GM20000 (cell line): Measurements from ENCODE around the gene MAST2.

Experiments
- DNase-seq: peaks from one replicate; pipeline ENCODE4 v3.0.0; 2012; ENCODE audit warnings: low spot score
- TF ChIP-seq, protein P1 (sequence below): IDR thresholded peaks from 2 replicates; pipeline ENCODE4 v1.5.1; 2012; ENCODE audit warnings: mild to moderate bottlenecking, control low read depth; ENCODE audit errors: extremely low read depth, missing control alignments

The MAST2 gene

GRCh38 chr1:45803299-45803780, at the start of gene MAST2:
TSS of gene MAST2 (plus strand) at chr1:45803612. CDS start at chr1:45803896, 284 bp downstream.
- TF ChIP-seq, protein P1, sequence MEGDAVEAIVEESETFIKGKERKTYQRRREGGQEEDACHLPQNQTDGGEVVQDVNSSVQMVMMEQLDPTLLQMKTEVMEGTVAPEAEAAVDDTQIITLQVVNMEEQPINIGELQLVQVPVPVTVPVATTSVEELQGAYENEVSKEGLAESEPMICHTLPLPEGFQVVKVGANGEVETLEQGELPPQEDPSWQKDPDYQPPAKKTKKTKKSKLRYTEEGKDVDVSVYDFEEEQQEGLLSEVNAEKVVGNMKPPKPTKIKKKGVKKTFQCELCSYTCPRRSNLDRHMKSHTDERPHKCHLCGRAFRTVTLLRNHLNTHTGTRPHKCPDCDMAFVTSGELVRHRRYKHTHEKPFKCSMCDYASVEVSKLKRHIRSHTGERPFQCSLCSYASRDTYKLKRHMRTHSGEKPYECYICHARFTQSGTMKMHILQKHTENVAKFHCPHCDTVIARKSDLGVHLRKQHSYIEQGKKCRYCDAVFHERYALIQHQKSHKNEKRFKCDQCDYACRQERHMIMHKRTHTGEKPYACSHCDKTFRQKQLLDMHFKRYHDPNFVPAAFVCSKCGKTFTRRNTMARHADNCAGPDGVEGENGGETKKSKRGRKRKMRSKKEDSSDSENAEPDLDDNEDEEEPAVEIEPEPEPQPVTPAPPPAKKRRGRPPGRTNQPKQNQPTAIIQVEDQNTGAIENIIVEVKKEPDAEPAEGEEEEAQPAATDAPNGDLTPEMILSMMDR: no peak
- DNase-seq: peak; percentile 98

- TF ChIP-seq, protein P1: no peak
- no peak for DNase-seq
Measured at GRCh38 chr1:45755697-45756096, 47.7 kb upstream of the MAST2 start.

DNA sequence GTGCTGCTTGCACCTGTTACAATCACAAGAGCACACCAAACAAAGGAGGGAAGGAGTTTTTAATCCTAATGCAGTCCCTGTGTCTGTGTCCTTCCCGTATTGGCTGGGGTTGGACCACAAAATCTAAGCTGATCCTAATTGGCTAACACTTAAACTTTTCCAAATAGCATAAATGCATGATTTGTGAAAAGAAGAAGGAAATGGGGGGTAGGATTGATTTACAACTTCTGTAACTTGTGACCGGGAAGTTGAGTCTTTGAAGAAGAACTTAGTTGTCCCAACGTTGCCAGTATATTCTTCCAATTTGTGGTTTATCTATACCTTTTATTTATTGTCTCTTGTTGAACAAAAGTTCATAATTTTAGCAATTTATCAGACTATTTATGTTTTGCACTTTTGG, 41.1 kb upstream of the MAST2 start:
- TF ChIP-seq, protein P1: no peak
- DNase-seq: no peak

- no peak for DNase-seq
- TF ChIP-seq, protein P1: no peak
Measured at GRCh38 chr1:45765999-45766792, 37.2 kb upstream of the MAST2 start.

- DNase-seq: no peak
Measured at GRCh38 chr1:45767035-45767434, 36.4 kb upstream of the MAST2 start.

DNA sequence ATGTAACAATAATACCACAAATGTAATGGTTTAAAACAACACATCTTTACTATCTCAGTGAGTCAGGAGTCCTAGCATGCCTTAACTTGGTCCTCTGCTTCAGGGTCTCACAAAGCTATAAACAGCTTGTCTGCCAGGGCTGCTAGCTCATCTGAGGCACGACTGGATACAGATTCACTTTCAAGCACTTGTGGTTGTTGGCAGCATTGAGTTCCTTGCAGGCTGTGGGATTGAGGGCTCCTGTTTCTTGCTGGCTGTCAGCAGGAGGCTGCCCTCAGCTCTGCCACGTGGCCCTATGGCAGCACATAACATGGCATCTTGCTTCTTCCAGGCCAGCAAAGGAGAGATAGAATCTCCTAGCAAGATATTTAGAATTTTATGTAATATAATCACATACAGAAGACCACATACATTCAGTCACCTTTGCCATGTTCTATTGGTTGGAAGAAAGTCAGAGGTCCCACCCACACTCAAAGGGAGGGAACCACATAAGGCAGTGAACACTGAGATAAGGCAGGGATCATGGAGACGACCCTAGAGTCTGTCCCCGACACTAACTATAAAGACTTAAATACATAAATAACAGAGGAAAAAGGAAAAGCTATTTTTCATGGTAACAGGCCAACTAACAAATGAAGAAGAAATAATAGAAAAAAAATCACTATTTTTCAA, 34.0 kb upstream of the MAST2 start:
- TF ChIP-seq, protein P1: no peak
- no peak for DNase-seq

More at GRCh38 chr1:45767035-45767434, 36.4 kb upstream of the MAST2 start:
- TF ChIP-seq, protein P1: no peak

- TF ChIP-seq, protein P1: no peak
- DNase-seq: no peak
Measured at GRCh38 chr1:45772971-45773370, 30.4 kb upstream of the MAST2 start.
